SK-N-SH treated with all-trans-retinoic acid at 6 μM for 48 hours (cell line): Measurements from ENCODE around the gene CHST15.

Experiments used
- ATAC-seq: fragments of 200-7000 bp; cut with Tn5 transposase; 3 replicates; pipeline ENCODE4 v1.9.1; 2020; ENCODE audit warnings: mild to moderate bottlenecking, moderate library complexity
- ARNTL ChIP-seq: fragments of 450-650 bp; formaldehyde crosslinking; IDR thresholded peaks from 2 replicates; pipeline ENCODE4 v1.5.0; 2020; ENCODE audit warnings: low read depth, mild to moderate bottlenecking, moderate library complexity, borderline replicate concordance
- CSDC2 ChIP-seq: fragments of 250-450 bp; sonication (Bioruptor Pico); IDR thresholded peaks from 2 replicates; pipeline ENCODE4 v1.5.0; 2020; ENCODE audit warnings: mild to moderate bottlenecking, moderate library complexity
- CSRNP3 ChIP-seq: fragments of 250-450 bp; sonication (Bioruptor Pico); IDR thresholded peaks from 2 replicates; pipeline ENCODE4 v1.5.1; 2021; ENCODE audit warnings: mild to moderate bottlenecking, moderate library complexity
- ESRRG ChIP-seq: fragments of 250-450 bp; sonication (Bioruptor Pico); IDR thresholded peaks from 2 replicates; pipeline ENCODE4 v1.6.1; 2021; ENCODE audit warnings: mild to moderate bottlenecking
- GLIS3 ChIP-seq: fragments of 250-450 bp; sonication (Bioruptor Pico); IDR thresholded peaks from 2 replicates; pipeline ENCODE4 v1.5.0; 2020; ENCODE audit warnings: mild to moderate bottlenecking, moderate library complexity
- ISL1 ChIP-seq: fragments of 250-450 bp; sonication (Bioruptor Pico); IDR thresholded peaks from 2 replicates; pipeline ENCODE4 v2.1.2; 2022; ENCODE audit warnings: mild to moderate bottlenecking, moderate library complexity
- OSR1 ChIP-seq: fragments of 250-450 bp; sonication (Bioruptor Pico); IDR thresholded peaks from 2 replicates; pipeline ENCODE4 v1.8.0; 2022; ENCODE audit warnings: moderate library complexity, mild to moderate bottlenecking, inconsistent platforms
- POU6F1 ChIP-seq: fragments of 250-450 bp; sonication (Bioruptor Pico); IDR thresholded peaks from 2 replicates; pipeline ENCODE4 v1.8.0; 2021; ENCODE audit warnings: low read depth, mild to moderate bottlenecking, moderate library complexity, borderline replicate concordance
- PPARA ChIP-seq: fragments of 250-450 bp; sonication (Bioruptor Pico); IDR thresholded peaks from 2 replicates; pipeline ENCODE4 v1.5.0; 2020; ENCODE audit warnings: mild to moderate bottlenecking, borderline replicate concordance
- RARB ChIP-seq: fragments of 250-450 bp; sonication (Bioruptor Pico); IDR thresholded peaks from 2 replicates; pipeline ENCODE4 v1.8.0; 2021; ENCODE audit warnings: mild to moderate bottlenecking, moderate library complexity
- TCF4 ChIP-seq: fragments of 250-450 bp; sonication (Bioruptor Pico); IDR thresholded peaks from 2 replicates; pipeline ENCODE4 v1.8.0; 2021; ENCODE audit warnings: mild to moderate bottlenecking, moderate library complexity, borderline replicate concordance
- TOX ChIP-seq: fragments of 250-450 bp; sonication (Bioruptor Pico); IDR thresholded peaks from 2 replicates; pipeline ENCODE4 v1.8.0; 2021; ENCODE audit warnings: mild to moderate bottlenecking, moderate library complexity, borderline replicate concordance
- ZC3H10 ChIP-seq: fragments of 250-450 bp; sonication (Bioruptor Pico); IDR thresholded peaks from 2 replicates; pipeline ENCODE4 v1.5.1; 2021; ENCODE audit warnings: mild to moderate bottlenecking, moderate library complexity
- ZFP3 ChIP-seq: fragments of 250-450 bp; sonication (Bioruptor Pico); IDR thresholded peaks from 2 replicates; pipeline ENCODE4 v1.5.0; 2020; ENCODE audit warnings: mild to moderate bottlenecking, moderate library complexity
- ZFP30 ChIP-seq: fragments of 450-650 bp; formaldehyde crosslinking; IDR thresholded peaks from 2 replicates; pipeline ENCODE4 v1.5.0; 2022; ENCODE audit warnings: mild to moderate bottlenecking, moderate library complexity
- ZNF70 ChIP-seq: fragments of 450-650 bp; formaldehyde crosslinking; IDR thresholded peaks from 2 replicates; pipeline ENCODE4 v1.5.0; 2020; ENCODE audit warnings: mild to moderate bottlenecking, moderate library complexity
- ZNF8 ChIP-seq: fragments of 450-650 bp; formaldehyde crosslinking; IDR thresholded peaks from 2 replicates; pipeline ENCODE4 v1.5.0; 2020; ENCODE audit warnings: mild to moderate bottlenecking, moderate library complexity
- TF ChIP-seq, protein P1 (sequence below): fragments of 250-450 bp; sonication (Bioruptor Pico); IDR thresholded peaks from 2 replicates; pipeline ENCODE4 v1.5.1; 2020; ENCODE audit warnings: low read depth, mild to moderate bottlenecking, moderate library complexity
- TF ChIP-seq, protein P2 (sequence below): fragments of 250-450 bp; sonication (Bioruptor Pico); IDR thresholded peaks from 2 replicates; pipeline ENCODE4 v1.5.0; 2020; ENCODE audit warnings: mild to moderate bottlenecking, moderate library complexity

Gene CHST15, protein sequence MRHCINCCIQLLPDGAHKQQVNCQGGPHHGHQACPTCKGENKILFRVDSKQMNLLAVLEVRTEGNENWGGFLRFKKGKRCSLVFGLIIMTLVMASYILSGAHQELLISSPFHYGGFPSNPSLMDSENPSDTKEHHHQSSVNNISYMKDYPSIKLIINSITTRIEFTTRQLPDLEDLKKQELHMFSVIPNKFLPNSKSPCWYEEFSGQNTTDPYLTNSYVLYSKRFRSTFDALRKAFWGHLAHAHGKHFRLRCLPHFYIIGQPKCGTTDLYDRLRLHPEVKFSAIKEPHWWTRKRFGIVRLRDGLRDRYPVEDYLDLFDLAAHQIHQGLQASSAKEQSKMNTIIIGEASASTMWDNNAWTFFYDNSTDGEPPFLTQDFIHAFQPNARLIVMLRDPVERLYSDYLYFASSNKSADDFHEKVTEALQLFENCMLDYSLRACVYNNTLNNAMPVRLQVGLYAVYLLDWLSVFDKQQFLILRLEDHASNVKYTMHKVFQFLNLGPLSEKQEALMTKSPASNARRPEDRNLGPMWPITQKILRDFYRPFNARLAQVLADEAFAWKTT

GRCh38 chr10:124092860-124093773, at the start of gene CHST15:
TSS of gene CHST15 (minus strand) at chr10:124093598. CDS start at chr10:124046212, 47,386 bp downstream.
- no peak for TF ChIP-seq RARB (CRISPR knock-in tag)
- TF ChIP-seq ZC3H10, result no peak
- no peak for TF ChIP-seq ZFP30 (CRISPR knock-in tag)
- TF ChIP-seq ISL1 (CRISPR knock-in tag), result no peak
- no peak for TF ChIP-seq PPARA (CRISPR knock-in tag)
- TF ChIP-seq TCF4 (CRISPR knock-in tag), result no peak
- TF ChIP-seq POU6F1, result no peak
- TF ChIP-seq OSR1 (CRISPR knock-in tag), result no peak
- no peak for TF ChIP-seq ARNTL (CRISPR knock-in tag)
- no peak for TF ChIP-seq CSDC2 (CRISPR knock-in tag)
- TF ChIP-seq ZNF8, result no peak
- no peak for ATAC-seq

DNA sequence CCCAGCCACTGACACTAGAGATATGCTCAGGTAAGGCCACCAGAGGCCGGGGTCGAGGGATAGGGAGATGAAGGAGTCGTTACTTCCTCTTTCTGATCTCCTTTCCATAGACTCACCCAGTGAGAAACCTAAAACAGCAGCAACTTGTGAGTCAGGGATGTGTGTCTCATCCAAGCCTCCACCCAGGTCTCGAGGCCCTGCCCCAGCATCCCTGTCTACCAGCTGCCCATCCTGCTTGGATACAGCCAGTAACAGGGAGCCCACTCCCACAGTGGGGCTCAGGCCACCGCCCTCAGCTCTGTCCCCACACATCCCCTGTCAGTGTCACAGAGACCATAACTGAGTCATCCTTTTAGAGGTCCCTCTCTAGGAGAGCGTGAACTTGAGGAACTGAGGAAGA, 49.6 kb upstream of the CHST15 start:
- ATAC-seq, result no peak
- TF ChIP-seq GLIS3 (CRISPR knock-in tag), result no peak
- no peak for TF ChIP-seq RARB (CRISPR knock-in tag)
- no peak for TF ChIP-seq PPARA (CRISPR knock-in tag)
- no peak for TF ChIP-seq TOX (CRISPR knock-in tag)
- TF ChIP-seq ZC3H10, result no peak
- no peak for TF ChIP-seq ARNTL (CRISPR knock-in tag)
- TF ChIP-seq CSDC2 (CRISPR knock-in tag), result no peak
- TF ChIP-seq ZNF8, result no peak
- TF ChIP-seq ZFP3 (CRISPR knock-in tag), result no peak
- no peak for TF ChIP-seq POU6F1
- TF ChIP-seq OSR1 (CRISPR knock-in tag), result no peak
- TF ChIP-seq CSRNP3 (CRISPR knock-in tag), result no peak
- TF ChIP-seq, protein P1, sequence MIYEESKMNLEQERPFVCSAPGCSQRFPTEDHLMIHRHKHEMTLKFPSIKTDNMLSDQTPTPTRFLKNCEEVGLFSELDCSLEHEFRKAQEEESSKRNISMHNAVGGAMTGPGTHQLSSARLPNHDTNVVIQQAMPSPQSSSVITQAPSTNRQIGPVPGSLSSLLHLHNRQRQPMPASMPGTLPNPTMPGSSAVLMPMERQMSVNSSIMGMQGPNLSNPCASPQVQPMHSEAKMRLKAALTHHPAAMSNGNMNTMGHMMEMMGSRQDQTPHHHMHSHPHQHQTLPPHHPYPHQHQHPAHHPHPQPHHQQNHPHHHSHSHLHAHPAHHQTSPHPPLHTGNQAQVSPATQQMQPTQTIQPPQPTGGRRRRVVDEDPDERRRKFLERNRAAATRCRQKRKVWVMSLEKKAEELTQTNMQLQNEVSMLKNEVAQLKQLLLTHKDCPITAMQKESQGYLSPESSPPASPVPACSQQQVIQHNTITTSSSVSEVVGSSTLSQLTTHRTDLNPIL, result no peak
- TF ChIP-seq ZNF70, result no peak
- TF ChIP-seq, protein P2, sequence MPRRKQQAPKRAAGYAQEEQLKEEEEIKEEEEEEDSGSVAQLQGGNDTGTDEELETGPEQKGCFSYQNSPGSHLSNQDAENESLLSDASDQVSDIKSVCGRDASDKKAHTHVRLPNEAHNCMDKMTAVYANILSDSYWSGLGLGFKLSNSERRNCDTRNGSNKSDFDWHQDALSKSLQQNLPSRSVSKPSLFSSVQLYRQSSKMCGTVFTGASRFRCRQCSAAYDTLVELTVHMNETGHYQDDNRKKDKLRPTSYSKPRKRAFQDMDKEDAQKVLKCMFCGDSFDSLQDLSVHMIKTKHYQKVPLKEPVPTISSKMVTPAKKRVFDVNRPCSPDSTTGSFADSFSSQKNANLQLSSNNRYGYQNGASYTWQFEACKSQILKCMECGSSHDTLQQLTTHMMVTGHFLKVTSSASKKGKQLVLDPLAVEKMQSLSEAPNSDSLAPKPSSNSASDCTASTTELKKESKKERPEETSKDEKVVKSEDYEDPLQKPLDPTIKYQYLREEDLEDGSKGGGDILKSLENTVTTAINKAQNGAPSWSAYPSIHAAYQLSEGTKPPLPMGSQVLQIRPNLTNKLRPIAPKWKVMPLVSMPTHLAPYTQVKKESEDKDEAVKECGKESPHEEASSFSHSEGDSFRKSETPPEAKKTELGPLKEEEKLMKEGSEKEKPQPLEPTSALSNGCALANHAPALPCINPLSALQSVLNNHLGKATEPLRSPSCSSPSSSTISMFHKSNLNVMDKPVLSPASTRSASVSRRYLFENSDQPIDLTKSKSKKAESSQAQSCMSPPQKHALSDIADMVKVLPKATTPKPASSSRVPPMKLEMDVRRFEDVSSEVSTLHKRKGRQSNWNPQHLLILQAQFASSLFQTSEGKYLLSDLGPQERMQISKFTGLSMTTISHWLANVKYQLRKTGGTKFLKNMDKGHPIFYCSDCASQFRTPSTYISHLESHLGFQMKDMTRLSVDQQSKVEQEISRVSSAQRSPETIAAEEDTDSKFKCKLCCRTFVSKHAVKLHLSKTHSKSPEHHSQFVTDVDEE, result no peak
- TF ChIP-seq ESRRG (CRISPR knock-in tag), result no peak
- no peak for TF ChIP-seq ZFP30 (CRISPR knock-in tag)
- no peak for TF ChIP-seq TCF4 (CRISPR knock-in tag)
